H1 (cell line): Measurements from ENCODE around the gene ERI2. TPM values are rescaled to one million over a fixed set of nuclear protein-coding genes. Genes with fewer than 3 reads are reported as not detected.

Source experiments
- CTCF ChIA-PET: fragments of 300-600 bp; sonication (Branson Sonifier 250); formaldehyde crosslinking; loops from one replicate; lab custom pipeline; 2021; ENCODE audit not compliant: partially characterized antibody; lab: Charles Lee
- POLR2A ChIA-PET: fragments of 300-600 bp; sonication (Branson Sonifier 250); formaldehyde crosslinking; loops from one replicate; lab custom pipeline; 2021; ENCODE audit warnings: inconsistent platforms; ENCODE audit not compliant: partially characterized antibody; lab: Charles Lee
- DNase-seq, 2 experiments: peaks; one replicate each; pipeline versions ENCODE4 v3.0.0 to v3.0.0-alpha.2; 2010 to 2022; ENCODE audit warnings: low spot score in 2 of 2, low read depth in 1 of 2, mixed read lengths in 1 of 2
- FAIRE-seq: peaks from 2 replicates; lab custom pipeline; 2011; peaks lifted over from hg19 to GRCh38; lab: Jason Lieb, UNC
- H2AFZ ChIP-seq: 2 replicates; pipeline ENCODE4 v1.8.1; 2012; ENCODE audit warnings: low read length, inconsistent platforms
- H2AK5ac ChIP-seq: 2 replicates; pipeline ENCODE4 v1.6.1; 2013; ENCODE audit warnings: low read depth, low read length
- H2BK120ac ChIP-seq: replicated peaks from 2 replicates; pipeline ENCODE3; 2013; ENCODE audit warnings: low read depth, low read length, inconsistent platforms
- H2BK12ac ChIP-seq: 2 replicates; pipeline ENCODE4 v1.6.1; 2013; ENCODE audit warnings: low read depth, low read length
- H2BK15ac ChIP-seq: 2 replicates; pipeline ENCODE4 v1.6.1; 2013; ENCODE audit warnings: low read length
- H2BK20ac ChIP-seq: 2 replicates; pipeline ENCODE4 v1.6.1; 2013; ENCODE audit warnings: low read length
- H2BK5ac ChIP-seq: 2 replicates; pipeline ENCODE4 v1.6.1; 2013; ENCODE audit warnings: low read depth, low read length
- H3K14ac ChIP-seq: 2 replicates; pipeline ENCODE4 v1.6.1; 2013; ENCODE audit warnings: inconsistent platforms; ENCODE audit not compliant: insufficient read length
- H3K18ac ChIP-seq: 2 replicates; pipeline ENCODE4 v1.6.1; 2013; ENCODE audit warnings: low read length; ENCODE audit errors: extremely low read depth
- H3K23ac ChIP-seq: 2 replicates; pipeline ENCODE4 v1.6.1; 2013; ENCODE audit warnings: inconsistent platforms; ENCODE audit not compliant: insufficient read length
- H3K23me2 ChIP-seq: 2 replicates; pipeline ENCODE4 v1.6.1; 2013; ENCODE audit warnings: low read depth, low read length
- H3K27ac ChIP-seq: 2 replicates; pipeline ENCODE4 v1.6.1; 2011; ENCODE audit warnings: low read depth, low read length, inconsistent platforms
- H3K27me3 ChIP-seq, 4 experiments: replicated peaks in 1 of 4; 1 replicate in 1 of 4; 2 replicates in 3 of 4; pipeline versions ENCODE4 v1.6.1 to v1.8.1; 2011 to 2013; ENCODE audit warnings: low read length in 3 of 4, mild to moderate bottlenecking in 3 of 4, inconsistent platforms in 2 of 4, mixed read lengths in 2 of 4, moderate library complexity in 1 of 4; ENCODE audit not compliant: control insufficient read depth in 3 of 4, insufficient read depth in 3 of 4; ENCODE audit errors: extremely low read depth in 1 of 4
- H3K36me3 ChIP-seq, 4 experiments: 2 replicates each; pipeline versions ENCODE4 v1.6.1 to v1.8.1; 2011 to 2013; ENCODE audit warnings: mild to moderate bottlenecking in 4 of 4, low read length in 3 of 4, moderate library complexity in 2 of 4, control low read depth in 1 of 4, inconsistent platforms in 1 of 4; ENCODE audit not compliant: insufficient read depth in 4 of 4, control insufficient read depth in 2 of 4
- H3K4ac ChIP-seq: replicated peaks from 2 replicates; pipeline ENCODE3; 2013; ENCODE audit warnings: low read length, low read depth, mixed read lengths, inconsistent platforms; ENCODE audit not compliant: insufficient read length
- H3K4me1 ChIP-seq, 4 experiments: replicated peaks in 1 of 4; 1 replicate in 1 of 4; 2 replicates in 3 of 4; pipeline versions ENCODE4 v1.6.1 to v1.8.1; 2011 to 2013; ENCODE audit warnings: low read length in 3 of 4, inconsistent platforms in 2 of 4, mixed read lengths in 1 of 4; ENCODE audit not compliant: insufficient read depth in 4 of 4, control insufficient read depth in 3 of 4
- H3K4me2 ChIP-seq, 2 experiments: 2 replicates each; pipeline versions ENCODE4 v1.6.1 to v1.8.1; 2011 to 2013; ENCODE audit warnings: low read depth in 2 of 2, low read length in 2 of 2, control low read depth in 1 of 2, inconsistent platforms in 1 of 2, mild to moderate bottlenecking in 1 of 2; ENCODE audit not compliant: insufficient read depth in 1 of 2
- H3K4me3 ChIP-seq, 4 experiments: fragments of 200-600, 300-600 bp in 1 of 4; sonication (generic), shearing (Covaris generic), sonication (Bioruptor Twin) in 1 of 4; 2 replicates each; pipeline versions ENCODE4 v1.5.1 to v1.8.1; 2011 to 2016; ENCODE audit warnings: low read length in 4 of 4, low read depth in 3 of 4, control low read depth in 2 of 4, inconsistent platforms in 2 of 4, mild to moderate bottlenecking in 2 of 4, mixed read lengths in 1 of 4, moderate library complexity in 1 of 4; ENCODE audit not compliant: insufficient read depth in 2 of 4; ENCODE audit errors: extremely low read depth in 1 of 4
- H3K56ac ChIP-seq: replicated peaks from 2 replicates; pipeline ENCODE3; 2013; ENCODE audit warnings: low read depth, mild to moderate bottlenecking, mixed read lengths, low read length, inconsistent platforms; ENCODE audit not compliant: insufficient read length
- H3K79me1 ChIP-seq: 2 replicates; pipeline ENCODE4 v1.6.1; 2013; ENCODE audit warnings: low read depth, low read length, control low read depth
- H3K79me2 ChIP-seq, 2 experiments: 2 replicates each; pipeline versions ENCODE4 v1.6.1 to v1.8.1; 2012 to 2013; ENCODE audit warnings: low read length in 2 of 2, mild to moderate bottlenecking in 2 of 2, inconsistent platforms in 1 of 2; ENCODE audit not compliant: insufficient read depth in 2 of 2, control insufficient read depth in 1 of 2
- H3K9ac ChIP-seq, 4 experiments: replicated peaks in 1 of 4; 1 replicate in 1 of 4; 2 replicates in 3 of 4; pipeline versions ENCODE4 v1.6.1 to v1.8.1; 2011 to 2013; ENCODE audit warnings: low read depth in 3 of 4, low read length in 3 of 4, control low read depth in 2 of 4, mild to moderate bottlenecking in 2 of 4, moderate library complexity in 2 of 4, inconsistent platforms in 1 of 4; ENCODE audit errors: extremely low read depth in 1 of 4
- H3K9me3 ChIP-seq, 2 experiments: 2 replicates each; pipeline versions ENCODE4 v1.6.1 to v1.8.1; 2012 to 2013; ENCODE audit warnings: mild to moderate bottlenecking in 2 of 2, moderate library complexity in 2 of 2, control low read depth in 1 of 2, inconsistent platforms in 1 of 2, low read depth in 1 of 2, low read length in 1 of 2, mixed read lengths in 1 of 2; ENCODE audit not compliant: insufficient read depth in 2 of 2
- H4K20me1 ChIP-seq, 2 experiments: replicated peaks in 1 of 2; 2 replicates each; pipeline versions ENCODE3 to v1.8.1; 2011 to 2013; ENCODE audit warnings: inconsistent platforms in 2 of 2, low read length in 2 of 2, mild to moderate bottlenecking in 1 of 2; ENCODE audit not compliant: insufficient read depth in 2 of 2, control insufficient read depth in 1 of 2
- H4K5ac ChIP-seq: 2 replicates; pipeline ENCODE4 v1.6.1; 2013; ENCODE audit warnings: low read length, low read depth, mixed read lengths, inconsistent platforms; ENCODE audit not compliant: insufficient read length
- H4K8ac ChIP-seq: 2 replicates; pipeline ENCODE4 v1.8.0; 2013; ENCODE audit warnings: mild to moderate bottlenecking, moderate library complexity, low read length, inconsistent platforms; ENCODE audit not compliant: insufficient read depth; ENCODE audit errors: extremely low read depth
- H4K91ac ChIP-seq: replicated peaks from 2 replicates; pipeline ENCODE3; 2013; ENCODE audit warnings: low read length, mixed read lengths, inconsistent platforms; ENCODE audit not compliant: insufficient read length
- EP300 ChIP-seq, 2 experiments: IDR thresholded peaks; 1 replicate in 1 of 2; 2 replicates in 1 of 2; pipeline ENCODE4 v1.6.1; 2011 to 2012; ENCODE audit warnings: low read depth in 2 of 2, low read length in 2 of 2, mild to moderate bottlenecking in 2 of 2, borderline replicate concordance in 1 of 2, inconsistent platforms in 1 of 2, moderate library complexity in 1 of 2
- GABPA ChIP-seq: IDR thresholded peaks from 2 replicates; pipeline ENCODE4 v1.6.1; 2011; ENCODE audit warnings: mild to moderate bottlenecking, low read length, moderate library complexity, borderline replicate concordance; ENCODE audit not compliant: insufficient read depth
- POLR2A ChIP-seq, 2 experiments: IDR thresholded peaks; 1 replicate in 1 of 2; 2 replicates in 1 of 2; pipeline ENCODE4 v1.6.1; 2011; ENCODE audit warnings: low read depth in 2 of 2, low read length in 2 of 2, mild to moderate bottlenecking in 2 of 2; ENCODE audit errors: control extremely low read depth in 1 of 2
- RAD21 ChIP-seq, 2 experiments: IDR thresholded peaks in 1 of 2; conservative IDR thresholded peaks in 1 of 2; 2 replicates each; pipeline ENCODE4 v1.6.1; 2011; ENCODE audit warnings: low read depth in 2 of 2, low read length in 2 of 2, improper control_type of control experiment in 1 of 2, inconsistent platforms in 1 of 2, mild to moderate bottlenecking in 1 of 2, moderate library complexity in 1 of 2
- SIX5 ChIP-seq: IDR thresholded peaks from 2 replicates; pipeline ENCODE4 v1.6.1; 2011; ENCODE audit warnings: mild to moderate bottlenecking, low read depth, low read length
- SP4 ChIP-seq: IDR thresholded peaks from 2 replicates; pipeline ENCODE4 v1.6.1; 2012; ENCODE audit warnings: low read length, inconsistent platforms
- WGBS, 2 experiments: shearing (Covaris generic) in 1 of 2; methylation state at CpG; one replicate each; pipeline versions ENCODE4 v1.1.6 to v1.1.7; 2013 to 2015; ENCODE audit warnings: low lambda C conversion rate in 2 of 2, mixed read lengths in 2 of 2, inconsistent platforms in 1 of 2, low coverage in 1 of 2, missing lambda C conversion rate in 1 of 2; ENCODE audit not compliant: insufficient replicate concordance in 2 of 2, insufficient coverage in 1 of 2, insufficient read length in 1 of 2; ENCODE audit errors: extremely low coverage in 1 of 2, missing lambda C conversion rate in 1 of 2; 5-methylcytosine and 5-hydroxymethylcytosine counted together
- polyA plus RNA-seq, 7 experiments: library from polyadenylated mRNA; depleted of rRNA in 3 of 7; stranded (reverse) in 5 of 7; unstranded in 2 of 7; fragments of >200 nt in 5 of 7; fragments of 200-250 nt in 2 of 7; gene quantifications; 1 replicate in 5 of 7; 2 replicates in 1 of 7; 4 replicates in 1 of 7; pipeline versions ENCODE4 v1.2.1 to v1.2.3, GENCODE V29; 2011 to 2013; ENCODE audit warnings: missing spikeins in 2 of 7, mixed read lengths in 2 of 7
- total RNA-seq: library from RNA; stranded (reverse); fragmentation: NEBNext Ultra II Directional; extraction: Animal tissue kit (Norgen Biotek cat#: 25700); gene quantifications from 2 replicates; pipeline ENCODE4 v1.2.1, GENCODE V29; 2021

ERI2 gene
- total and polyA plus RNA-seq, 2 of the 8 experiments (the other 6 are each of a cell fraction or from before 2014, with no cell fraction given), result 11.0 to 12.6 TPM

DNA sequence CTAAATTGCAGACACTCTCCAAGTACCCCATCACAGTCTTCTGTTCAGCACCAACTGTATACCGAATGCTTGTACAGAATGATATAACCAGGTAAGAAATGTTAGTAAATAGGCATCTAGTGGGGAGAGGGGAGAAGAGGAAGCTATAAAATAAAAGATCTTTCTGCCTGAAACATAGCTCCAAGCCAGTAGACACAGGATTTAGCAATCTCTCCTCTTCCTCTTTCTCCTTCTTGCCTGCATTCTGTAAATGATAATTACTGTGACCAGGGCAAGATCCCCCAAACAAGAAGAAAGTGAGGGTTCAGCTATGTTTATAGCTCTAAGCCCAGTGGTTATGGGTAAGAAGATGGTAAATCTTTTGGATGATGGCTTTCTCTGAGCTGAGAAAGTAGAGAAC, 24.6 kb downstream of the ERI2 start:
- Histone ChIP-seq H3K27me3 (no peaks in the 10 kb centered on the region), H3K27ac (no peak overlapping the region), H4K91ac (no peak overlapping the region), H3K4me2 (no peak overlapping the region), H3K56ac (no peak overlapping the region), H3K79me1 (no peaks in the 10 kb centered on the region), H2BK120ac (no peak overlapping the region), H3K9me3 (no peaks in the 10 kb centered on the region), H4K8ac (no peak overlapping the region), H3K18ac (no peak overlapping the region), H4K5ac (no peak overlapping the region), H3K9ac (no peak overlapping the region), H3K36me3 (no peaks in the 10 kb centered on the region), H3K23ac (no peak overlapping the region), H2BK20ac (no peak overlapping the region), H2BK15ac (no peak overlapping the region), H2AK5ac (no peak overlapping the region)
- ChIA-PET POLR2A (no interaction called here), CTCF (no interaction called here)
- DNase-seq, result no peak
- TF ChIP-seq SP4 (no peak), POLR2A (IDR thresholded peaks at IDR 0.05; ENCODE audit: control extremely low read depth in 1 of 2, low read depth in 2 of 2, low read length in 2 of 2) (no peak), RAD21 (IDR thresholded peaks at IDR 0.05 in 1 of 2, conservative IDR thresholded peaks at IDR 0.05 in 1 of 2; ENCODE audit: low read depth in 2 of 2, low read length in 2 of 2) (no peak), SIX5 (no peak), GABPA (no peak), EP300 (IDR thresholded peaks at IDR 0.05; ENCODE audit: borderline replicate concordance in 1 of 2, low read depth in 2 of 2, low read length in 2 of 2) (no peak)
- TF ChIP-seq, all 59 proteins: peak for 0
- Histone ChIP-seq H3K4me1 (no peaks in the 10 kb centered on the region), H3K4me3 (no peak overlapping the region), H2AFZ (no peak overlapping the region), H2BK12ac (no peak overlapping the region), H2BK5ac (no peak overlapping the region), H3K4ac (no peak overlapping the region), H3K23me2 (no peaks in the 10 kb centered on the region), H3K14ac (no peak overlapping the region), H4K20me1 (no peaks in the 10 kb centered on the region), H3K79me2 (no peaks in the 10 kb centered on the region)
- 88% methylated on average over 1 of the region's 1 CpG; no CpG with 5 or more reads in 1 of the 2 experiments for WGBS, 2 experiments
- FAIRE-seq, result no peak
